Jurkat, Clone E6-1 (cell line): ENCODE data around the gene PRKX.
"Not testable (repeated sequence)": the region's sequence is repeated elsewhere in the genome, so short reads cannot be mapped to it uniquely, and the experiment has no call there.

ENCODE experiments used
- DNase-seq: peaks from one replicate; pipeline ENCODE4 v3.0.0-alpha.2; 2011; ENCODE audit warnings: low read depth, low spot score
- H3K4me3 ChIP-seq: 2 replicates; pipeline ENCODE4 v1.5.1; 2011; ENCODE audit warnings: mild to moderate bottlenecking, low read length, control low read depth, moderate library complexity

The PRKX gene

GRCh38 chrX:3712870-3713224, 602 bp downstream of the PRKX start:
- no peak for DNase-seq
- peak overlapping the region; percentile 59 for H3K4me3 ChIP-seq

GRCh38 chrX:3712051-3712869, 1.2 kb downstream of the PRKX start:
- DNase-seq = no peak
- H3K4me3 ChIP-seq = peak overlapping the region; percentile 59

GRCh38 chrX:3711331-3711917, 2.0 kb downstream of the PRKX start:
- DNase-seq = no peak
- H3K4me3 ChIP-seq = no peak overlapping the region

- DNase-seq, H3K4me3 ChIP-seq: not testable (repeated sequence)
These were observed 5.7 kb downstream of the PRKX start for GRCh38 chrX:3707673-3708274.

GRCh38 chrX:3706481-3706880, 7.0 kb downstream of the PRKX start:
- no peak overlapping the region for H3K4me3 ChIP-seq
- DNase-seq = no peak

- not testable (repeated sequence) for DNase-seq, H3K4me3 ChIP-seq
These were observed 10.2 kb downstream of the PRKX start for GRCh38 chrX:3703251-3703650.

GRCh38 chrX:3702095-3702494, 11.4 kb downstream of the PRKX start:
- DNase-seq, H3K4me3 ChIP-seq: not testable (repeated sequence)

GRCh38 chrX:3701445-3701928, 12.0 kb downstream of the PRKX start:
- not testable (repeated sequence) for DNase-seq, H3K4me3 ChIP-seq

GRCh38 chrX:3699821-3700381, 13.5 kb downstream of the PRKX start:
- H3K4me3 ChIP-seq = peak overlapping the region; percentile 44

GRCh38 chrX:3697701-3698279, 15.7 kb downstream of the PRKX start:
- DNase-seq = no peak

More at GRCh38 chrX:3699821-3700381, 13.5 kb downstream of the PRKX start:
- DNase-seq = peak; percentile 68

GRCh38 chrX:3697220-3697684, 16.2 kb downstream of the PRKX start:
- DNase-seq = no peak
- no peak overlapping the region for H3K4me3 ChIP-seq

More at GRCh38 chrX:3697701-3698279, 15.7 kb downstream of the PRKX start:
- no peak overlapping the region for H3K4me3 ChIP-seq

- no peak for DNase-seq
- no peak overlapping the region for H3K4me3 ChIP-seq
These were observed 17.9 kb downstream of the PRKX start for GRCh38 chrX:3695536-3695935.

GRCh38 chrX:3690140-3690539, 23.3 kb downstream of the PRKX start:
- H3K4me3 ChIP-seq = no peak overlapping the region
- no peak for DNase-seq

- not testable (repeated sequence) for DNase-seq, H3K4me3 ChIP-seq
These were observed 30.2 kb downstream of the PRKX start for GRCh38 chrX:3683236-3683635.

- no peak for DNase-seq
- H3K4me3 ChIP-seq = no peak overlapping the region
These were observed 33.0 kb downstream of the PRKX start for GRCh38 chrX:3680459-3680858.

- DNase-seq = no peak
- no peak overlapping the region for H3K4me3 ChIP-seq
These were observed 33.8 kb downstream of the PRKX start for GRCh38 chrX:3679669-3680068.

GRCh38 chrX:3678328-3678727, 35.1 kb downstream of the PRKX start:
- no peak for DNase-seq
- H3K4me3 ChIP-seq = no peak overlapping the region

- DNase-seq = no peak
- no peak overlapping the region for H3K4me3 ChIP-seq
These were observed 38.6 kb downstream of the PRKX start for GRCh38 chrX:3674881-3675280.

GRCh38 chrX:3669841-3670475, 43.5 kb downstream of the PRKX start:
- DNase-seq = no peak
- H3K4me3 ChIP-seq = no peak overlapping the region
